HEK293T (cell line): ENCODE data around the gene ASPHD1.
A peak's percentile ranks its signal among the peaks of the same experiment; 100 is the strongest.
"Not testable (repeated sequence)": the region's sequence is repeated elsewhere in the genome, so short reads cannot be mapped to it uniquely, and the experiment has no call there.

ENCODE experiments used
- CTCF ChIA-PET: fragments of 350-600 bp; formaldehyde crosslinking; extraction: SDS; loops from one replicate; lab custom pipeline; 2021; ENCODE audit warnings: antibody characterized with exemption, inconsistent platforms; lab: Yijun Ruan, JAX
- POLR2A ChIA-PET: fragments of 350-600 bp; formaldehyde crosslinking; extraction: SDS; loops from one replicate; lab custom pipeline; 2020; ENCODE audit warnings: antibody characterized with exemption, inconsistent platforms; lab: Yijun Ruan, JAX
- DNase-seq: peaks from one replicate; pipeline ENCODE4 v3.0.0; 2012; ENCODE audit warnings: mixed read lengths; ENCODE audit errors: extremely low spot score
- ARNT ChIP-seq: fragments of 450-650 bp; IDR thresholded peaks from 2 replicates; pipeline ENCODE4 v1.6.1; 2017; ENCODE audit warnings: mild to moderate bottlenecking
- BHLHE40 ChIP-seq: fragments of 450-650 bp; IDR thresholded peaks from 2 replicates; pipeline ENCODE4 v1.6.1; 2016; ENCODE audit warnings: mild to moderate bottlenecking, moderate library complexity, borderline replicate concordance
- CTBP1 ChIP-seq: fragments of 450-650 bp; IDR thresholded peaks from 2 replicates; pipeline ENCODE4 v1.6.1; 2016; ENCODE audit warnings: borderline replicate concordance
- ELF4 ChIP-seq: fragments of 450-650 bp; IDR thresholded peaks from 2 replicates; pipeline ENCODE4 v1.6.1; 2017; ENCODE audit warnings: antibody characterized with exemption
- FOXA1 ChIP-seq: fragments of 450-650 bp; IDR thresholded peaks from 2 replicates; pipeline ENCODE4 v1.6.1; 2016; ENCODE audit warnings: mild to moderate bottlenecking
- FOXK2 ChIP-seq: fragments of 450-650 bp; IDR thresholded peaks from 2 replicates; pipeline ENCODE4 v1.6.1; 2016; ENCODE audit warnings: mild to moderate bottlenecking
- FOXM1 ChIP-seq: fragments of 450-650 bp; IDR thresholded peaks from 2 replicates; pipeline ENCODE4 v1.6.1; 2017; ENCODE audit warnings: mild to moderate bottlenecking, borderline replicate concordance
- HDGF ChIP-seq: fragments of 450-650 bp; IDR thresholded peaks from 2 replicates; pipeline ENCODE4 v1.6.1; 2017; ENCODE audit warnings: antibody characterized with exemption, borderline replicate concordance
- L3MBTL2 ChIP-seq: fragments of 450-650 bp; conservative IDR thresholded peaks from 2 replicates; pipeline ENCODE4 v1.6.1; 2016; ENCODE audit warnings: mild to moderate bottlenecking
- LEF1 ChIP-seq: fragments of 450-650 bp; IDR thresholded peaks from 2 replicates; pipeline ENCODE4 v1.6.1; 2017; ENCODE audit warnings: mild to moderate bottlenecking, borderline replicate concordance
- NFRKB ChIP-seq: fragments of 450-650 bp; IDR thresholded peaks from 2 replicates; pipeline ENCODE4 v1.6.1; 2016; ENCODE audit warnings: mild to moderate bottlenecking, moderate library complexity
- SP1 ChIP-seq: fragments of 450-650 bp; IDR thresholded peaks from 2 replicates; pipeline ENCODE4 v1.6.1; 2017
- SUZ12 ChIP-seq: fragments of 450-650 bp; IDR thresholded peaks from 2 replicates; pipeline ENCODE4 v1.6.1; 2016; ENCODE audit warnings: mild to moderate bottlenecking
- TARDBP ChIP-seq: fragments of 450-650 bp; IDR thresholded peaks from 2 replicates; pipeline ENCODE4 v1.6.1; 2016
- ZNF384 ChIP-seq: fragments of 450-650 bp; IDR thresholded peaks from 2 replicates; pipeline ENCODE4 v1.6.1; 2016
- TF ChIP-seq, protein P1 (sequence below): fragments of 450-650 bp; IDR thresholded peaks from 2 replicates; pipeline ENCODE4 v1.6.1; 2016

Gene ASPHD1

DNA sequence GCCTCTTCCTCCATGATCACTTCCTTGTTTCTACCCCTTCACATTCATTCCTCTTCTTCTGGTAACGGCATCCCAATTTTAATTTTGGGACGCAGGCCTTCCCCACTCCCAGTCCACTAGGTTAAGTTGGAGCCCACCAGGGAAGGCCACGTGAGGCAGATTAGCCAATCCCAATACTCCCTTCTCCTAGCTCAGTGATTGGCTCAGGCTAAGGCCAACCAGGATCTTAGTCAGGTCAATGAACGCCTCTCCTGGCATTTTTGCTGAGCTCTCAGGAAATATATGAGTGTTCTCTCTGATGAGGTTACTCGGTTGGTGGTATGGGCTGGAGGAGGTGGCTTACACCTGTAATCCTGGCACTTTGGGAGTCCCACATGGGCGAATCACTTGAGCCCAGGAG is 16.3 kb upstream of the ASPHD1 start:
- ChIA-PET CTCF (no interaction called here), POLR2A (interaction anchor here (1.1 to 1.6 kb wide), 2 partner anchors 16 to 89 kb away, joined by 3 to 4 read pairs; partner anchors contain the start of gene SEZ6L2)
- TF ChIP-seq FOXA1, result no peak
- TF ChIP-seq SUZ12, result no peak
- TF ChIP-seq ELF4, result no peak
- no peak for TF ChIP-seq FOXM1
- TF ChIP-seq BHLHE40, result no peak
- peak; percentile 55 for DNase-seq

DNA sequence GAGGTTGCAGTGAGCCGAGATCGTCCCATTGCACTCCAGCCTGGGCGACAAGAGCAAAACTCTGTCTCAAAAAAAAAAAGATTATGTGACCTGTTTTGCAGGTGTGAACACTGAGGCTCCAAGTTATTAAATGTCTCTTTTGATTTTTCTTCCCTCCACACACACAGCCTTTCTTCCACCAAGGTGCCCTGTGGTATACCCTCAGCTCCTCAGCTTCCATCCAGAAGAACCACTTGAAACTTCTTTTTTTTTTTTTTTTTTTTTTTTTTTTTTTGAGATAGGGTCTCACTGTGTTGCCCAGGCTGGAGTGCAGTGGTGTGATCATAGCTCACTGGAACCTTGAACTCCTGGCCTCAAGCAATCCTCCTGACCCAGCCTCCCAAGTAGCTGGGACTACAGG is 10.9 kb upstream of the ASPHD1 start:
- CTCF ChIA-PET, DNase-seq: not testable (repeated sequence)
- TF ChIP-seq ZNF384, result peak; percentile 80
- POLR2A ChIA-PET, result interaction anchor here (1.6 kb wide), 1 partner anchor 12 kb away, joined by 3 read pairs; no protein-coding TSS in a partner anchor

DNA sequence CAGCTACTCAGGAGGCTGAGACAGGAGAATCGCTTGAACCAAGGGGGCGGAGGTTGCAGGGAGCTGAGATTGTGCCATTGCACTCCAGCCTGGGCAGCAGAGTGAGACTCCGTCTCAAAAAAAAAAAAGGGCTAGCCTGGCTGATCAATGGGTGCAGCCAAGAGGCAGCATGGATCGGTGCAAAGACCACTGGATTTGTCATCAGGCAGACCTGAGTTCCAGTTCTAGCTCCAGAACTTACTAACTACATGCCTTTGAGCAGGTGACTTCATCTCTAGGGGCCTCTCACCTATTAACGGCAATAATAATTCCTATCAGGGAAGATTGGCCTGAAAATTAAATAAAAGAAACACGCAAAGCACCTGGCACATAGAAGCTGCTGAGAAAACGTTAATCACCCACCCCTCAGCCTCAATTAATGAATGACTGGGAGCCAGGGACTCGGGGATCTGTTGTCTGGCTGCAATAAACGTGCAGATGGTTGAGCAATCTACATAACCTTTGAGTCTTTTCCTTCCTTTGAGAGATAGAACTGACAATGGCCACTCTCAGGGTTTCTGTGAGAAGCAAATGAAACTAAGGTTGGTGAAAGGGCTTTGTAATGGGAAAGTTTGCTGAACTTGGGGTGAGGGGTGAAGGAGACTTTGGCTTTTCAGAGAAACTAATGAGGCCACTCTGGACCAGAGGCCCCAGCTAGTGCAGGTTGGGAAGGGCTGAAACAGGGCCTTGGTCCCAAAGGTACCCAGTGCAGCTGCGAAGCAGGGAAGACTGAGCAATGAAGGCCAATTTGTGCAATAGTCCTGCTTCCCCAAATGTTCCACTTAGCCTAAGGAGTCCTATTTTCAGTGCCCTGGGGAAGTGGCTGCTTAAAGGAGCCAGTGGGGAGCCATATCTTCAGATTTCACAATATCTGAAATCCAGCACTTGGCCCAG is 8.5 kb upstream of the ASPHD1 start:
- no peak for TF ChIP-seq TARDBP
- CTCF ChIA-PET, result interaction anchor here (1.0 kb wide), 1 partner anchor 28 kb away, joined by 3 read pairs; the partner anchor contains the start of gene CDIPT
- DNase-seq, result no peak
- POLR2A ChIA-PET, result no interaction called here

DNA sequence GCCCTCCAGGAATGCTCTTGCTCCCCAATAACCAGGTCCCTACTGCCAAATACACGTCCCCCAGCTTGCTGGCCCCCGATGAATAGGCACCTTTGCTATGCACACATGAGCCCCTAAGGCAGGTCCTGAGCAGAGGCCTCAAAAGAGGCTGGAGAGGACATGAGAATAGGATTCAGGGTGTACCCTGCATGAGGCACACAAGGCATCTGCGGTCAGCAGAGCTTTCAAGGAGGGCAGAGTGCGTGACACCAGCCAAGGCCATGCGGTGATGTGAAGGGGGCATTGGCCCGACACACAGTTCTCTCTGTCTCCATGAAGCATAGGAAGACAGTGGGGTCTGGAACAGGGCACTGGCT is 7.9 kb upstream of the ASPHD1 start:
- DNase-seq, result no peak
- ChIA-PET POLR2A (no interaction called here), CTCF (no interaction called here)
- no peak for TF ChIP-seq HDGF
- TF ChIP-seq SUZ12, result no peak
- TF ChIP-seq BHLHE40, result no peak
- no peak for TF ChIP-seq LEF1
- TF ChIP-seq FOXK2, result no peak
- no peak for TF ChIP-seq ELF4
- no peak for TF ChIP-seq ARNT
- TF ChIP-seq FOXA1, result no peak
- no peak for TF ChIP-seq TARDBP
- TF ChIP-seq FOXM1, result no peak
- no peak for TF ChIP-seq L3MBTL2
- no peak for TF ChIP-seq NFRKB
- no peak for TF ChIP-seq SP1
- no peak for TF ChIP-seq CTBP1
- no peak for TF ChIP-seq ZNF384
- TF ChIP-seq, protein P1, sequence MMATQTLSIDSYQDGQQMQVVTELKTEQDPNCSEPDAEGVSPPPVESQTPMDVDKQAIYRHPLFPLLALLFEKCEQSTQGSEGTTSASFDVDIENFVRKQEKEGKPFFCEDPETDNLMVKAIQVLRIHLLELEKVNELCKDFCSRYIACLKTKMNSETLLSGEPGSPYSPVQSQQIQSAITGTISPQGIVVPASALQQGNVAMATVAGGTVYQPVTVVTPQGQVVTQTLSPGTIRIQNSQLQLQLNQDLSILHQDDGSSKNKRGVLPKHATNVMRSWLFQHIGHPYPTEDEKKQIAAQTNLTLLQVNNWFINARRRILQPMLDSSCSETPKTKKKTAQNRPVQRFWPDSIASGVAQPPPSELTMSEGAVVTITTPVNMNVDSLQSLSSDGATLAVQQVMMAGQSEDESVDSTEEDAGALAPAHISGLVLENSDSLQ, result no peak

DNA sequence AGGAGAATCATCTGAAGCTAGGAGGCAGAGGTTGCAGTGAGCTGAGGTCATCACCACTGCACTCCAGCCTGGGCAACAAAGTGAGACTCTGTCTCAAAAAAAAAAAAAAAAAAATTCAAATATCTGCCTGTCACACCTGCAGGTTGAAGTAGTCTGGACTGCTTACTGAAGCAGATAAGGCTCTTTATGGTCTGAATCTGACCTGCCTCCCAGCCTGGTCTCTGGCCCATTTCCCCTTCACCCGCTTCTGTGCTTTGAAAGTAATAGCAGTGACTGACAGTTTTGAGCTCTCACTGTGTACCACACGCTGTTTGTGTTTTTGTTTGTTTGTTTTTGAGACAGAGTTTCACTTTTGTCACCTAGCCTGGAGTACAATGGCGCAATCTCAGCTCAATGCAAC is 6.7 kb upstream of the ASPHD1 start:
- TF ChIP-seq FOXK2 (no peak), ZNF384 (no peak), L3MBTL2 (no peak), SP1 (no peak), ELF4 (no peak)
- TF ChIP-seq, protein P1, result no peak
- POLR2A ChIA-PET, result interaction anchor here (0.7 kb wide), 1 partner anchor 32 kb away, joined by 3 read pairs; no protein-coding TSS in a partner anchor
- CTCF ChIA-PET, result interaction anchor here (1.4 kb wide), 1 partner anchor 45 kb away, joined by 3 read pairs; no protein-coding TSS in a partner anchor
- DNase-seq, result no peak

DNA sequence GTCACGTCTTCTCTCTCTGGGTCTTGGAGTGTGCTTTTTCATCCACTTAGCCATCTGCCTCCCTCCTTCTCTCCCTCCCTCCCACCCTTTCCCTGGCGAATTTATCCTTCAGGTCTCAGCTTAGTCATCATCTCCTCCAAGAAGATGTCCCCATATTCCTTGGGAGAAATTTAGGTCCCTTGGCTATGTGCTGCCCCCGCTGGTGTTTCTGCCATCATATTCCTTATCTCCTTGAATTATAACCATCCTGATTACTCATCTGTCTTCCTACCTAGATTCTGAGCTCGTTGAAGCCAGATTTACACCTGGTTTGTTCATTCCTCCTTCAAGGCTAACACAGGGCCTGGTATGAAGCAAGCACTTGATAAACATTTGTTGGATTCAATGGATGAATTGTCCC is 5.9 kb upstream of the ASPHD1 start:
- no peak for DNase-seq
- ChIA-PET CTCF (interaction anchor here (1.4 kb wide), 1 partner anchor 46 kb away, joined by 3 read pairs; no protein-coding TSS in a partner anchor), POLR2A (interaction anchor here (1.2 kb wide), 1 partner anchor 27 kb away, joined by 3 read pairs; no protein-coding TSS in a partner anchor)
- TF ChIP-seq L3MBTL2 (no peak), TARDBP (no peak), LEF1 (no peak), NFRKB (no peak), SUZ12 (no peak), SP1 (no peak), ELF4 (no peak), CTBP1 (no peak)

DNA sequence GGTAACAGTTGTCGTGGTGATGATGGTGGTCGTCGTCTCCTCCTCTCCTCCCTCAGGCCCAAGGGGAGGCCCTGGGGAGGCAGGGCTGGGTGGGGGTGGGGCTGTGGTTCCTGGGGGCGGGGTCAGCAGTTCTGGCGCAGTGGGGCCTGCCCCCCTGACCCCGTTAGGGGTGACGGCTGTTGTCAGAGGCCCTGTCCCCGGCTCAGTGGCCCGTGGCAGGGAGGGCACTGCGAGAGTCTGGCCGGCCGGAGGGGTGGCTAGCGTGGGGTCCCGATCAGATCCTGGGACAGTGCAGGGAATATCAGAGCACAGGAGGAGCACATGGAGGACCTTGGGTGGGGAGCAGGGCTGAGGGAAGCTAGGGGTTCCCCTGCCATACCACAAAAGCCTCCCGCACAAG is 3.4 kb upstream of the ASPHD1 start:
- no peak for DNase-seq
- no peak for TF ChIP-seq BHLHE40
- TF ChIP-seq FOXK2, result no peak
- CTCF ChIA-PET, result no interaction called here
- POLR2A ChIA-PET, result interaction anchor here (1.0 kb wide), 1 partner anchor 8 kb away, joined by 4 read pairs; no protein-coding TSS in a partner anchor
